Islet precursor cell (in vitro differentiated cells): ENCODE data around the gene ANKRD2.
A peak's percentile ranks its signal among the peaks of the same experiment; 100 is the strongest.
"Not testable (repeated sequence)": the region's sequence is repeated elsewhere in the genome, so short reads cannot be mapped to it uniquely, and the experiment has no call there.

Source experiments
- DNase-seq: peaks from one replicate; pipeline ENCODE4 v3.0.0-alpha.2; 2018

ANKRD2 gene

GRCh38 chr10:97574374-97575126 lies 2.0 kb downstream of the ANKRD2 start:
- peak; percentile 97 for DNase-seq

DNA sequence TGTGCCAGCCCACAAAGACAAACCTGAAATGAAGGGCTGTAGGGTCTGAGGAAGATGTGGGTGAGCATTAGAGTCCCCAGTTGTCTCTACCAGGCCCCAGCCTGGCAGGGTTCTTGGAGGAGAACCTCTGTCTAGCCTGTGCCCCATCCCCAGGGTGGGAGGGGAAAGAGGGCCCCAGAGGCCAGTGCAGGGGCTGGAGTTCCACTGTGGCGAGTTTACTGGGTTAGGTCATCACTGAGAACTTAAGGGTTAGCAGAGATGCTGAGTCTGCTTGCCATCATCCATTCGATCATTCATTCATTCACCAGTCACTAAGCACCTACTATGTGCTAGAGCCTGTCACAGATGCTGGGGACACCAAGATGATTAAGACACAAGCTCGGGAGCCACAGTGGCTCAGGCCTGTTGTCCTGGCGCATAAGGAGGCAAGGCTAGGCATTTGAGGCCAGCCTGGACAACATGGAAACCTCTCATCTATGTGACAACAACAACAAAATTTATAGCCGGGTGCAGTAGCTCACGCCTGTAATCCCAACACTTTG lies 2.6 kb downstream of the ANKRD2 start:
- DNase-seq, result peak; percentile 81

DNA sequence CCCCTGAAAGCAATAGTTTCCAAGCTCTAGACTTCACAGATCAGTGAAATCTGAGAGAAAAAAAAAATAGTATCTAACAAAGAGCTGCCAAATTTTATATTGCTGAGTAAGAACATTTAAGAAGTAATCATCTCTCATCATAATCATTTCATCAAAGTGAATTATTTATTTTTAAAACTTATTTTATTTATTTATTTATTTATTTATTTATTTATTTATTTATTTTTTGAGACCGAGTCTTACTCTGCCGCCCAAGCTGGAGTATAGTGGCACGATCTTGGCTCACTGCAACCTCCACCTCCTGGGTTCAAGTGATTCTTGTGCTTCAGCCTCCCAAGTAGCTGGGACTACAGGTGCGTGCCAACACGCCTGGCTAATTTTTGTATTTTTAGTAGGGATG lies 3.9 kb downstream of the ANKRD2 start:
- DNase-seq, result not testable (repeated sequence)

GRCh38 chr10:97577701-97578100 lies 5.1 kb downstream of the ANKRD2 start:
- DNase-seq, result no peak

DNA sequence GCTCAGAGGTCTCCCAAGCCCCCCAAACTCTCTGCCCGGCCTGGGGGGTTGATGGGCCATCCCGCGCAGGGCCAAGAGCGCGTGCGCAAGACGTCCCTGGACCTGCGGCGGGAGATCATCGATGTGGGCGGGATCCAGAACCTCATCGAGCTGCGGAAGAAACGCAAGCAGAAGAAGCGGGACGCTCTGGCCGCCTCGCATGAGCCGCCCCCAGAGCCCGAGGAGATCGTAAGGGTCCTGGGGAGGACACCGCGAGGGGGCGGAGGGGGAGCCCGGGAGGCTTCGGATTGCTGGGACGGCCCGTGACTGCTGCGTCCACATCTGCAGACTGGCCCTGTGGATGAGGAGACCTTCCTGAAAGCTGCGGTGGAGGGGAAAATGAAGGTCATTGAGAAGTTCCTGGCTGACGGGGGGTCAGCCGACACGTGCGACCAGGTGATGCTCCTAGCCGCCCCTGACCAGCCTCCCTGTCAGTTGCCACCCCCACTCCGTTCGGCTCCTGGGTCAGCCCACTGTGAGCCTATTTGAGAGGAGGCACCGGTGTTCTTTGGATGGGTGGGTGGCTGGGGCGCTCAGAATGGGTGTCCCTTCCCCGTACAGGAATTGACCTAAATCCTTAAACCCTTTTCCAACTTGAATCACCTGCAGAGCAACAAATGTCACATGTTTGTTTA lies 5.7 kb downstream of the ANKRD2 start:
- no peak for DNase-seq

DNA sequence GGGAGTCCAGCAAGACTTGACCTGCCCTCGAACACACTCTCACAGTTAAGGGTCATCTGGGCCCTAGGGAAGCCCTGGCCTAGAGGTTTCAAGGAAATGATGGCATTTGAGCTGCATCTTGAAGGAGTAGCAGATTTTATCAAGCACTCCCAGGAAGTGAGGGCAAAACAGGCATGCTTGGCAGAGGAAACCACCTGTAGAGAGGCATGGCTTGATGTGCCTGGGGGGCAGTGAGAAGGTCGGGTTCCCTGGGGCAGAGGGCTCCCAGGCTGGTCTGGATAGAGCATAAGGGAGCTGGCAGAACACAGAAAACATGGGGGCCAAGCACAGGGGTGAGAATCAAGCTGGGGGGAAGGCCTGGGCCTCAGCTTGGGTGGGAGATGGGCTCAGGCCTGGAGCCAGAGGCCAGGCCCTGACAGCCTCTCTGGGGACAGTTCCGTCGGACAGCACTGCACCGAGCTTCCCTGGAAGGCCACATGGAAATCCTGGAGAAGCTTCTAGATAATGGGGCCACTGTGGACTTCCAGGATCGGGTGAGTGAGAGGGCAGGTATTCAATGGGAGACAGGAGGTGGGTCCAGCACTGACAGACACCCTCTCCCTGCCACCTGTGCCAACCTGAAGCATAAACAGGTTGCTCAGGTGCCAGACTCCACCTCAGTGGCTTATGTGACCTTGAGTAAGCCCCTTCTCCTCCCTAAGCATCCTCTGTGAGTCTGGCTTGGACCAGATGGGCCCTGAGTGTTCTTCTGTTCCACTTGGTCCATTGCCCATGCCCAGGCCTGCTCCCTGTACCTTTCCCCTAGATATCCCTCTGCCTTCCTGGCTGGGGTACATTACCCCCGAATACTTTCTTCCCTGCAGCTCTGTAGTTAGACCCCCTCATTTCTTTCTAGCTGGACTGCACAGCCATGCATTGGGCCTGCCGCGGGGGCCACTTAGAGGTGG lies 8.1 kb downstream of the ANKRD2 start:
- no peak for DNase-seq

DNA sequence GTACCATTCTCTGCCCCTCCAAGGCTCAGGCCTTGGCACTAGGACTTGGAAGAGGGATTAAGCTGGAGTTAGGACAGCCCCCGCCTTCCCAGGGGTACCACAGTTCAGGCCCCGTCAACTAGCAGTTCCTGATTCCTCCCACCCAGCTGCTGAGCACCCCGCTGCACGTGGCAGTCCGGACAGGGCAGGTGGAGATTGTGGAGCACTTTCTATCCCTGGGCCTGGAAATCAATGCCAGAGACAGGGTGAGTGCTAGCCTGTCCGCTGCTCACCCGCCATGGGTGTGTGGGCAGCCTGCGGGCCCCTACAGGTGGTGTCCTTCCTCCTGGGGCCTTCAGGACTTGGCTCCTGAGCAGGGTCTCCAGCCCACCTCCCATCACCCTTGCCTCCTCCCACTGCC lies 9.6 kb downstream of the ANKRD2 start:
- DNase-seq, result no peak

DNA sequence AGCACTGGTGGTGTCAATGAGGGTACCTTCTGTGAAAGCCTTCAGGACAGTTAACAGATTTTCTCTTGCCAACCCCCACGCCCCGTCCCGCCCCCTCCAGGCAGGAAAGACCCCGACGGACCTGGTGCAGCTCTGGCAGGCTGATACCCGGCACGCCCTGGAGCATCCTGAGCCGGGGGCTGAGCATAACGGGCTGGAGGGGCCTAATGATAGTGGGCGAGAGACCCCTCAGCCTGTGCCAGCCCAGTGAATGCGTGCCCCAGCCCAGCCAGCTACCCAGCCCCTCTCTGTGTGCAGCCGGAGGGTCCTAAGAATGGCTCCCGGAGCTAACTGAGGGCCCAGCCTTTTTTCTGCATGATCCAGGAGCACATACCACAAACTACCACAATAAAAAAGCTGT lies 10.9 kb downstream of the ANKRD2 start:
- no peak for DNase-seq

DNA sequence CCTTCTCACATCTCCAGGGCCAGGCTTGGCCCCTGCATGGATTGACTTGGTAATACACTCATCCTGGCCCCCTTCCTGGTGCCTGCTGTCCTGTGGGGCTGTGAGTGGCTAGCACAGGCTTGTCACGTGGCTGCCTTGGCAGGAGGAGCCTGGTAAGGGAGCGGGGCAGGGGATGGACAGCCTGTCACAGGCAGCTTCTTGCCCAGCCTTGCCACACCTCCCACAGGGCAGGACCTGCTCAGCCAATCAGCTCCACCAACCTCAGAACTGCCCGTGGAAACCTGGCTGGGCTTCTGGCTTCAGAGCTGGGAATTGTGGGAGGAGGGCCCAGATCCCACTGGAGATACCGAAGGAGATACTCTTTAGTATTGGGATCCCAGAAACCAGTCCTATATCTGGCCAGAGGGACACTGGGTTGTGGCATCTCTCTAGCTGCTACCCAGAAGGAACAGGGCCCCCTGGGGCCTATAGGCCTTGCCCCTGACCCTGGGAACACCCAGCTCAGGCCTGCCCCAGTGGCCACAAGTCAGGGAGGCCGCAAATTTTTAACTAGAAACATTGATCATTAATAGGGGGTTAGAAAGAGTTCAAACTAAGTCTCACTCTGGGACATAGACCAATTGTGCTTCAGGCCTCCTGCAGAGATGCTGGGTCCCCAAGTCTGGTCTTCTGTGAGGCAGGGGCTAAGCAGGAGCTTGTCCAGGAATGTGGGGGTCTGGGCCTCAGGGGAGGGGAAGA lies 11.7 kb downstream of the ANKRD2 start, which contains the start of gene HOGA1:
Gene HOGA1, plus strand, starts transcription at position 330 of the 738 bp plus-strand sequence. Its CDS starts 315 bp downstream, at position 645.
- peak; percentile 85 for DNase-seq

- DNase-seq, result no peak
Measured at GRCh38 chr10:97584798-97585438, 12.3 kb downstream of the ANKRD2 start.

DNA sequence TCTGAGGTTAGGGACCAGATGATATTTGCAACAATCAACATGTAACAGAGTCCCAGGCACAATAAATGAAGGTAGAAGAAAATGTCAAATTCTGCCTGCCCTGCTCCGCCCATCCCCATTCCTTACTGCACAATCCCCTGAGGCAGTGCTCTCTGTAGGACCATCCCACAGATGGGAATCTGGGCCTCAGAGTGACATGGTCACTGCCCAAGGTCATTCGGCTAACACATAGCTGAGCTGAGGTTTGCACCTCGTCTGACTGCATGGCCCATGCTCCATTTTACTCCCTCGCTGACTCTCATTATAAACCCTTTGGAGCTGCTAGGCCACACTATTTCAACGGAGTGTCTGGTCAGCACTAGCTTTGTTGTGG lies 12.8 kb downstream of the ANKRD2 start:
- peak; percentile 61 for DNase-seq

DNA sequence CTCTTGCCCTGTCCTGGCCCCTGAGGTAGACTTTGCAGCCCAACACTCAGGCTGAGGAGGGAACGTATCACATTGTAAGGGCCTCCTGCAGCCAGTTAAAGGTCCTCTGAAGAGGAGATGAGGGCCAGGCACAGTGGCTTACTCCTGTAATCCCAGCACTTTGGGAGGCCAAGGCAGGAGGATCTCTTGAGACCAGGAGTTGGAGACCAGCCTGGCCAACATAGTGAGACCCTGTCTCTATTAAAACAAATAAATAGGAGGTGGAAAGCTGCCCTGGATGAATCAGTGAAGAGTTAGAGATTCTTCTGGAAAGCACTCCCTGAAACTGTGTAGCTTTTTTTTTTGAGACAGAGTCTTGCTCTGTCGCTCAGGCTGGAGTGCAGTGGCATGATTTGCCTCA lies 14.6 kb downstream of the ANKRD2 start:
- no peak for DNase-seq

DNA sequence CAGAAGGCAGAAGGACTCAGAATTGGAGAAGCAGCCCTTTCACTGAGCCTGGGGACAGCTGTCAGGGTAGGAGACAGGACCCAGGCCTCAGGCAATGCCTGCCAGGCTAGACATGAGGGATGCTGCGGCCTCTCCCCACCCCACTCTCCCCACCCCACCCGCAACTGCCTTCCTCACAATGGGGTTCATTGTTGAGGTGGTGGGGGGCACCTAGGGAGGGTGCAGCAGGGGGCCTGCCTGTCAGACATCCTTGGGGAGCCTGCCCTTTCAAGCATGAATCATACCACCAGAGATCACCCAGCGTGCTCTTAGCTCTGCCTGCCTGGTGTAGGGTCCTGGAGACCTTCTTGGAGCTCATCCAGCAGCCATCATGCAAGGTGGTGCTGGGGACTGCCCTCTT lies 16.9 kb downstream of the ANKRD2 start, which contains the start of gene C10orf62:
Gene C10orf62, plus strand, starts transcription at position 243 of the 400 bp plus-strand sequence. CDS start 177 bp downstream, outside the sequence.
- DNase-seq, result no peak

DNA sequence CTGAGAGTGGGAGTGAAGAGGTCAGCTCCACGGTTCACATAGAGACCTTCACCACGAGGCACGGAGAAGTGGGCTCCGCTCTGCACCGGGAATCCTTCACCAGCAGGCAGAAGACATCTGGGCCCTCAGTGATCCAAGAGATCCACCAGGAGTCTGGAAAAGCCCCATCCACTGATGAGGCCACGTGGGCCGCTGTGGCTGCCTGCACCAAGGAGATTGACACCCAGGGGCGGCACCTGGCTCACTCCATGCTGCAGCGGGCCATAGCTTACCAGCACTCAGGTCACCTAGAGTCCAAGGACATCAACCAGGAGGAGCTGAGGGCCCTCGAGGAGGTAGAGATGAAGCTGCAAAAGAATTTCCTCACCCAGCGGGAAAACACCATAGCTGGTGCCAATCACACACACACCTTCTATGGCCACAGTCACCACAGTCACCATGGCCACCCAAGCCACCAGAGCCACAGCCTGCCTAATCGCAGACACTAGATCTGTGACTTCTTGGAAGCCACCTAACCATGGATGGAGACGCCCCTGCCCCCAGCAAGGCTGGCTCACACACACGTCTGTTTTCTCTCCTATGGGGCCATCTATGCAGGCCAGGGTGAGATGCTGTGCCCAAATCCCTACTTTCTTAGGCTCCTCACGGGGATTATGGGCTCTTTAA lies 17.6 kb downstream of the ANKRD2 start:
- DNase-seq, result no peak

- no peak for DNase-seq
Measured at GRCh38 chr10:97590748-97591495, 18.3 kb downstream of the ANKRD2 start.

GRCh38 chr10:97593421-97593820 lies 20.8 kb downstream of the ANKRD2 start:
- no peak for DNase-seq

DNA sequence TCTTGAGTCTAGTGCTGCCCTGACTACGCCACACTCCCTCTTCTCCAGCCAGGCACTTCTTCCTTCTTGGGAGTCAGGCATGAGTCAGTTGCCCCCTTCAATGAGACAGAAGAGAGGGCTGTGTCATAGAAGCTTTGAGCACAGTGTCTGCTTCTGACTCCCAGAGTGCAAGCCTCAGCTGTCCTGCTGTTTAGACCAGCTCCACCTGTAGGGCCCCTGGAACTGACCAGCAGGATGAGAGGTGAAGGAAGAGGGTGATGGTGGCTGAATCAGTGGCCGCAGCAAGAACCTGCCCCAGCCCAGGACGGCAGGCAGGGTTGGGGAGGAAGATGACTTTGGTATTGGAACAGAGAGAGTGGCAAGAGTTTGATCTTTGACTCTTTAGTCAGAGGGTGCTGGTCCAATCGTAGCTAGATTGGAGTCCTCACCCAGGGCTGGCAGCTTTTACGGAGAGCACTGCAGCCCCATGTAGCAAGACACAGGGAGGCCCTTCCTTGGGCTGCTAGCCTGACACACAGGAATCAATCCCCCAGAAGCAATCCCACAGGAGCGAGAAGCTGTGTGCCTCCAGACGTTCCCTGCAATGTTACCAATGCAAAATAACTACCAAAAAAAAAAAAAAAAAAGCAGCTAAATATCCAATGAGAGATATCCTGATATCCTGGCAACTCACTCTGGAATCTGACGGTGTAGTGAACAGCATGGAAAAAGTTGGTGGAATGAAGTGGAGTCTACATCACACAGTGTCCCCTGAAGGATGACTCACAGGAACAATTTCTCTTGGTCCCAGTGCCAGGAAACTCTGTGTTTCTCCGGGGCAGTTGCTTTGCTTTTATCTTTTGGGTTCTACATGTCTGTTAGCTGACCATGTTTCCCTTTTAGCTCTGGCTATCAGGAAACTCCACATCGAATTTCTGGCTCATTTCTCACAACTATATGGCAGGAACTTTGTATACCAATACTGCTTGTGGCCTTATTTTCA lies 23.8 kb downstream of the ANKRD2 start:
- peak; percentile 84 for DNase-seq

GRCh38 chr10:97597778-97598177 lies 25.2 kb downstream of the ANKRD2 start:
- DNase-seq, result no peak
